Stimulated activated CD8-positive, alpha-beta memory T cell treated with anti-CD3 and anti-CD28 coated beads, Interleukin-15, amount 100 ng/mL, for 4 hours (primary cell): Measurements from ENCODE around the gene TMEM115.
"Not testable (repeated sequence)": the region's sequence is repeated elsewhere in the genome, so short reads cannot be mapped to it uniquely, and the experiment has no call there.

ENCODE experiments used
- DNase-seq, 2 donors: peaks; one replicate each; pipeline ENCODE4 v3.0.0-alpha.2; 2020; ENCODE audit warnings: low read depth in 2 of 2

The TMEM115 gene

DNA sequence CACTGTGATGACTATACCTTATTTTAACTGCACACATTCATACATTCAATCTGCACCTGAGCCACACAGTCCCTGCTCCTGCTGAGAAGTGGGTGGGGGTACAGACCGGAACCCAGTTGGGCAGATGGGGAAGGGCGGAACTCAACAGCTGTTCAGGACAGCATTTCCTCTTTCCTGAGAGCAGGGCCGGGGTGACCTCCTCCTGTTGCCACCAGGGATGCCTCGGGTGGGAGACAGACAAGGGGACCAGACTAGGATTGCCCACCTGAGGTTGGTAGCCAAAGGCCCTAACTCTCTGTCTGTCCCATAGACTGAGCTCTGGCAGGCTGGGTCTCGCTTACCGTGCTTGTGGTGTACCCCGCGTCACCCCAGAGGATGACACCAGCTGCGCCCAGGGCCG, 40.7 kb downstream of the TMEM115 start:
- no peak for DNase-seq

DNA sequence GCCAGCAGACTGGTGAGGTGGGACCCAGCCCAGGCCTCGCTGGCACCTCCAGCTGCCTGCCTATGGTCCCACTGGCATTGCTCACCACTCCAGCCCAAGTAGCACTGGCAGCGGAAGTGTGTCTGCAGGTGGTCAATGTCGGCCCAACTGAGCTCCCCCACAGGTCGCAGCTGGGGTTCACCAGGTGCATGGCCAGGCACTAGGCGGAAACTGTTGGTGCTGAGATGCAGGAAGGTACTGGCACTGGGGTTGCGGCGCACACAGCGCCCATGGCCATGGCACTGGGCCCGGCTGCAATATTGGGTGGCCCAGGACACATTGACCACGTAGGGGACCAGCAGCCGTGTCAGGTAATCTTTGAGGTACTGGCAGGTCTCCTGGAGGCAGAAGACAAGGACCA, 41.2 kb downstream of the TMEM115 start:
- DNase-seq: no peak

DNA sequence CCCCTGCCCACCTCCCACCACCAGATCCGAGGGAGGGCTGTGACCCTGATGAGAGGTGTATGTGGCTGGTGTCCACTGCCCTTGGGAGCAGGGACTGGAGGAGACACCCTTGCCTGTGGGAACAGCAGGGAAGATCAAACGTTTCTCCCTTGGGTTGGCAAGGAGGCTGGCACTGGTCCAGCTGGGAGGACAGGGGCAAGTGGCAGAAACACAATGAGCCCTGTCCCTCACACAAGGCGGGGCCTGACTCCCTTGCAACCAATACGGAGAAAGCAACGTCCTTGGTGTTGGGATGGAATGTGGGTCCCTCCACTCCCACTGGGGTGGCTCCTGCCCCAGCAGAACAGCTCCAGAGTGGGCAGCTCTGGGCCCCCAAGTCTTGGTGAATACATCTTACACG, 42.0 kb downstream of the TMEM115 start:
- no peak for DNase-seq

DNA sequence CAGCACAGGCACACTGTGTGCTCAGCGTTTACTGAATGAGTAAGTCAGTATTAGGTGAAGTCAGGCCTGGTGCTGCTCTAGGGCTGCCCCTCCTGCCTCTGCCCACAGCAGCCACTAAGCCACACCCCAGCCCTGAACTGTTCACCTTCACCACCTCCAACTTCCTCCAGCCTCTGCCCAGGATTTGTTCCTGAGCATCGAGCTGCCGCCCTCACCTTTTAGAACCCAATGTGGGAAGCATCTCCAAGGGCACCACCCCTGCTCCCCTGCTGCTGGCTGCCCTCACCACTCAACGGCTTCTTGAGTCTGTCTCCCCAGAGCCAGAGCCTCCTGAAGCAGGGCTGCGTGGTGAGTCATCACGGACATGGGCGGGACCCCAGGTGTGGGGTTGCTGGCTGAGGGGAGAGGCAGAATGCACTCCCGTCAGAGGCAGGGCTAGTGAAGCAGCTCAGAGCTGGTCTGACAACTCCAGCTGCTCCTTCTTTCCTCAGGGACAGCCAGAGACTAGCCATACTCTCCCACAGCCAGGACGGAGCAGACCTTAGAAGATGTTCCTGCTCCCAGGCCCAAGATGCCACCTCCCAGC, 42.6 kb downstream of the TMEM115 start:
- peak; percentile 50 to 63 for DNase-seq

DNA sequence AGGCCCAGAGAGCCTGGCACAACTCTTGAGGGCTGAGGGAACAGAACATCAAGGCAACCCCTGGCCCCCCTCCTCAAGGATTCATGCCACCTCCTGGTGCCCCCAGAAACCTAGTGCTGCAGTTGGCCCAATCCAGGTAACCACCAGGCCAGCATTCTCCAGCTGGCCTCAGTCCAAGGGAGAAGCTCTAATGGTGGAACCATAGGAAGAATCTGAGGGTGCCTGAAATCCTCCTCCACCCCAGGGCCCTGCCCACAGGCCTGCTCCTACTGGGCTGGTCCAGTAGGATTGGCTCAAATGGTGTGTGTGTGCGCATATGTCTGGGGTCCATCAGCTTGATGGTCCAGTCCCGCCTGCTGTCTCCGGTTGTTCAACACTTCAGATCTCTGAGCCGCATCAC, 44.5 kb downstream of the TMEM115 start:
- no peak for DNase-seq

DNA sequence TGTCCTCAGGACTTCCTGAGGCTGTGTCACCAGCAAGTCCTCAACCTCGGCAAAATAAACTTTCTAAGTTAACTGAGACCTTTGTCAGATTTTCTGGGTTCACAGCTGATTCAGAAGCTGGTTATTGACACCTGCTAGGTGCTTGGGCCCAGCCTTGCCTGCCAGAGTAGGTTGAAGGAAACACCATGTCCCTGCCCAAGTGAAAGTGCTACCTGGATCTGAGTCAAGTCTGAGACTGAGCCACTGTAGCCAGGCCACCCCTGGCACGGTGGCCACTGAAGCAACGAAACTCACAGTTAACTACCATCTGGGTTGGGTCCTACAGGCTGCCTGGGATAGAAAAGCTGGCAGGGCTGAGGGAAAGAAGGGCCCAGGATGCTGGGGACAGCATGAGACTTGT, 45.0 kb downstream of the TMEM115 start:
- no peak for DNase-seq

DNA sequence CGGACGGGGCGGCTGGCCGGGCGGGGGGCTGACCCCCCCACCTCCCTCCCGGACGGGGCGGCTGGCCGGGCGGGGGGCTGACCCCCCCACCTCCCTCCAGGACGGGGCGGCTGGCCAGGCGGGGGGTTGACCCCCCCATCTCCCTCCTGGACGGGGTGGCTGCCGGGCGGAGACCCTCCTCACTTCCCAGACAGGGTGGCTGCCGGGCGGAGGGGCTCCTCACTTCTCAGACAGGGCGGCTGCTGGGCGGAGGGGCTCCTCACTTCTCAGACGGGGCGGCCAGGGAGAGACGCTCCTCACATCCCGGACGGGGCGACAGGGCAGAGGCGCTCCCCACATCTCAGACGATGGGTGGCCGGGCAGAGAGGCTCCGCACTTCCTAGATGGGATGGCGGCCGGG, 47.3 kb downstream of the TMEM115 start:
- not testable (repeated sequence) for DNase-seq
